ENCODE results near the gene COQ10A. TPM values are rescaled to one million over a fixed set of nuclear protein-coding genes. Genes with fewer than 3 reads are reported as not detected.
A peak's percentile ranks its signal among the peaks of the same experiment; 100 is the strongest.

The COQ10A gene
- total and polyA plus RNA-seq, 9 of the 15 experiments (the other 6 are each of a cell fraction or from before 2014, with no cell fraction given) = 3.1 to 26.4 (median 12.7) TPM

DNA sequence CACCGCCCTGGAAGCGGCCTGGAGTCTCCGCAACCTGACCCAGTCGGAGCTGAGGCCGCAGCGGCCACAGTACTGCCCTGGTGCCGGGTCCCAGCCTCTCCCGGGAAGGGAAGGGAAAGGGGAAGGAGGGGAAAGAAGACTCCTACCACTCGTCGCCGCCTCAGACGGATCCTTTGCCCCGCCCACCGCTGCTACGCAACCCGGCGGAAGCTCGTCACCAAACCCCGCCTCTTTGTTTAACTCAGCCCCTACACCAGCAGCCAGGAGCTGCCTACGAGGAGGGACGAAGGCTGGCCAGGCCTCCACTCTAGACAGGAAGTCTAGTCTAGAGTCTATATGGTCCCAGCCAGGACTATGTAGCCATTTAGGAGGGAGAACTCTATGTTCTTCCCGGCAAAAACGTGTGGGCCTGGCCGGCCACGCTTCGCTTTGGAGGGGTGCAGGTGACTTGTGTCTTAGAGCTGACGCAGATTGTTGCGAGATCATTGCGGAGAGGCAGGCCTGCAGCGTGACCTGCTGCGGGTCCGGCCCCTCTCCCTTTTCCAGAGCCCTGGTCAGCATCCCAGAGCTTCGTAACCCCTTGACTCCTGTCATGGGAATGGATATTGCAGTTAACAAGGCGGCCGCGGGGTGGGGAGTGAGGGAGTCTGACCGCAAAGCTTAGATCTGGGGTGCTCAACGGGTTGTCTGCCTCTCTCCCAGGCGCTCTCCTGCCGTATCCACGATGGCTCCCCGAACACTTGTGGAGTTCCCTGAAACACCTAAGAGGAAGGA lies 44.8 kb upstream of the COQ10A start, which contains the start of gene RNF41 (continued):
- TF ChIP-seq, protein P1, sequence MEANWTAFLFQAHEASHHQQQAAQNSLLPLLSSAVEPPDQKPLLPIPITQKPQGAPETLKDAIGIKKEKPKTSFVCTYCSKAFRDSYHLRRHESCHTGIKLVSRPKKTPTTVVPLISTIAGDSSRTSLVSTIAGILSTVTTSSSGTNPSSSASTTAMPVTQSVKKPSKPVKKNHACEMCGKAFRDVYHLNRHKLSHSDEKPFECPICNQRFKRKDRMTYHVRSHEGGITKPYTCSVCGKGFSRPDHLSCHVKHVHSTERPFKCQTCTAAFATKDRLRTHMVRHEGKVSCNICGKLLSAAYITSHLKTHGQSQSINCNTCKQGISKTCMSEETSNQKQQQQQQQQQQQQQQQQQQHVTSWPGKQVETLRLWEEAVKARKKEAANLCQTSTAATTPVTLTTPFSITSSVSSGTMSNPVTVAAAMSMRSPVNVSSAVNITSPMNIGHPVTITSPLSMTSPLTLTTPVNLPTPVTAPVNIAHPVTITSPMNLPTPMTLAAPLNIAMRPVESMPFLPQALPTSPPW (CRISPR knock-in tag; IDR thresholded peaks at IDR 0.05) = peak; percentile 7
- TF ChIP-seq ATF6 (CRISPR knock-in tag; IDR thresholded peaks at IDR 0.05) (peak; percentile 29; the same call in 1 of the 2 replicates), NBN (IDR thresholded peaks at IDR 0.05; ENCODE audit: low read depth) (peak; percentile 31; the same call in 1 of the 2 replicates), TGIF2 (CRISPR knock-in tag; IDR thresholded peaks at IDR 0.05) (no peak), POLR2AphosphoS5 (IDR thresholded peaks at IDR 0.05; ENCODE audit: control insufficient read depth, insufficient read depth, low read depth, low read length) (peak; percentile 90), RFX5 (IDR thresholded peaks at IDR 0.05; ENCODE audit: low read depth, low read length) (no peak), SPI1 (IDR thresholded peaks at IDR 0.05; ENCODE audit: borderline replicate concordance, low read depth, low read length) (peak; percentile 57; the same call in 1 of the 2 replicates), CBX1 (IDR thresholded peaks at IDR 0.05; ENCODE audit: low read depth) (0 out of 2 replicates have a peak, but pooled peaks have one; percentile 25), ZNF175 (CRISPR knock-in tag; IDR thresholded peaks at IDR 0.05; ENCODE audit: low read depth) (0 out of 2 replicates have a peak, but pooled peaks have one; percentile 44), PCBP1 (IDR thresholded peaks at IDR 0.05; ENCODE audit: low read depth, low read length, poor library complexity, severe bottlenecking) (peak; percentile 56), CTCF (IDR thresholded peaks at IDR 0.05 in 2 of 3, conservative IDR thresholded peaks at IDR 0.05 in 1 of 3; ENCODE audit: insufficient read depth in 2 of 3, low read depth in 1 of 3, low read length in 3 of 3) (0 out of 6 replicates have a peak, but pooled peaks of 2 of the 3 experiments have one; percentile 5 to 30), BHLHE40 (IDR thresholded peaks at IDR 0.05; ENCODE audit: low read length) (peak; percentile 50), ZNF263 (CRISPR knock-in tag; IDR thresholded peaks at IDR 0.05; ENCODE audit: borderline replicate concordance) (peak; percentile 76; the same call in 1 of the 2 replicates)
- TF ChIP-seq, protein P2, sequence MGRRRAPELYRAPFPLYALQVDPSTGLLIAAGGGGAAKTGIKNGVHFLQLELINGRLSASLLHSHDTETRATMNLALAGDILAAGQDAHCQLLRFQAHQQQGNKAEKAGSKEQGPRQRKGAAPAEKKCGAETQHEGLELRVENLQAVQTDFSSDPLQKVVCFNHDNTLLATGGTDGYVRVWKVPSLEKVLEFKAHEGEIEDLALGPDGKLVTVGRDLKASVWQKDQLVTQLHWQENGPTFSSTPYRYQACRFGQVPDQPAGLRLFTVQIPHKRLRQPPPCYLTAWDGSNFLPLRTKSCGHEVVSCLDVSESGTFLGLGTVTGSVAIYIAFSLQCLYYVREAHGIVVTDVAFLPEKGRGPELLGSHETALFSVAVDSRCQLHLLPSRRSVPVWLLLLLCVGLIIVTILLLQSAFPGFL (CRISPR knock-in tag; IDR thresholded peaks at IDR 0.05) = no peak
- TF ChIP-seq, protein P3, sequence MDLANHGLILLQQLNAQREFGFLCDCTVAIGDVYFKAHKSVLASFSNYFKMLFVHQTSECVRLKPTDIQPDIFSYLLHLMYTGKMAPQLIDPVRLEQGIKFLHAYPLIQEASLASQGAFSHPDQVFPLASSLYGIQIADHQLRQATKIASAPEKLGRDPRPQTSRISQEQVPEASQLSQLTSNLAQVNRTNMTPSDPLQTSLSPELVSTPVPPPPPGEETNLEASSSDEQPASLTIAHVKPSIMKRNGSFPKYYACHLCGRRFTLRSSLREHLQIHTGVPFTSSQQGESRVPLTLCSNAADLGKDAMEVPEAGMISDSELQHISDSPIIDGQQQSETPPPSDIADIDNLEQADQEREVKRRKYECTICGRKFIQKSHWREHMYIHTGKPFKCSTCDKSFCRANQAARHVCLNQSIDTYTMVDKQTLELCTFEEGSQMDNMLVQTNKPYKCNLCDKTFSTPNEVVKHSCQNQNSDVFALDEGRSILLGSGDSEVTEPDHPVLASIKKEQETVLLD (IDR thresholded peaks at IDR 0.05) = peak; percentile 87; the same call in 1 of the 2 replicates
- TF ChIP-seq, protein P4, sequence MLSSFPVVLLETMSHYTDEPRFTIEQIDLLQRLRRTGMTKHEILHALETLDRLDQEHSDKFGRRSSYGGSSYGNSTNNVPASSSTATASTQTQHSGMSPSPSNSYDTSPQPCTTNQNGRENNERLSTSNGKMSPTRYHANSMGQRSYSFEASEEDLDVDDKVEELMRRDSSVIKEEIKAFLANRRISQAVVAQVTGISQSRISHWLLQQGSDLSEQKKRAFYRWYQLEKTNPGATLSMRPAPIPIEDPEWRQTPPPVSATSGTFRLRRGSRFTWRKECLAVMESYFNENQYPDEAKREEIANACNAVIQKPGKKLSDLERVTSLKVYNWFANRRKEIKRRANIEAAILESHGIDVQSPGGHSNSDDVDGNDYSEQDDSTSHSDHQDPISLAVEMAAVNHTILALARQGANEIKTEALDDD (IDR thresholded peaks at IDR 0.05) = peak; percentile 75; the same call in 1 of the 2 replicates

Measured in K562 (cell line).